Measurements from ENCODE around the gene NEK11.

GRCh38 chr3:131233900-131234668 is 207.4 kb downstream of the NEK11 start:
- TF ChIP-seq CTCF (IDR thresholded peaks at IDR 0.05; ENCODE audit: insufficient read depth, low read depth, low read length), result no peak
- TF ChIP-seq EZH2 (IDR thresholded peaks at IDR 0.05; ENCODE audit: insufficient read depth, low read length), result no peak
